A549 treated with ZK216348 at 1 μM for 4 hours (cell line): Measurements from ENCODE around the gene FBXO34. TPM values are rescaled to one million over a fixed set of nuclear protein-coding genes. Genes with fewer than 3 reads are reported as not detected.

Experiments
- total RNA-seq: library from RNA; stranded (reverse); fragments of 200-300 nt; extraction: Qiagen RNA extraction; gene quantifications from 5 replicates; pipeline ENCODE4 v1.2.3, GENCODE V29; 2022; ENCODE audit warnings: low read depth

FBXO34 gene, protein sequence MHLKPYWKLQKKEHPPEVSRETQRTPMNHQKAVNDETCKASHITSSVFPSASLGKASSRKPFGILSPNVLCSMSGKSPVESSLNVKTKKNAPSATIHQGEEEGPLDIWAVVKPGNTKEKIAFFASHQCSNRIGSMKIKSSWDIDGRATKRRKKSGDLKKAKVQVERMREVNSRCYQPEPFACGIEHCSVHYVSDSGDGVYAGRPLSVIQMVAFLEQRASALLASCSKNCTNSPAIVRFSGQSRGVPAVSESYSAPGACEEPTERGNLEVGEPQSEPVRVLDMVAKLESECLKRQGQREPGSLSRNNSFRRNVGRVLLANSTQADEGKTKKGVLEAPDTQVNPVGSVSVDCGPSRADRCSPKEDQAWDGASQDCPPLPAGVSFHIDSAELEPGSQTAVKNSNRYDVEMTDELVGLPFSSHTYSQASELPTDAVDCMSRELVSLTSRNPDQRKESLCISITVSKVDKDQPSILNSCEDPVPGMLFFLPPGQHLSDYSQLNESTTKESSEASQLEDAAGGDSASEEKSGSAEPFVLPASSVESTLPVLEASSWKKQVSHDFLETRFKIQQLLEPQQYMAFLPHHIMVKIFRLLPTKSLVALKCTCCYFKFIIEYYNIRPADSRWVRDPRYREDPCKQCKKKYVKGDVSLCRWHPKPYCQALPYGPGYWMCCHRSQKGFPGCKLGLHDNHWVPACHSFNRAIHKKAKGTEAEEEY
- 11.0 to 15.0 TPM (median 14.7 TPM) in 5 replicates for total RNA-seq

GRCh38 chr14:55270832-55271571 is at the start of gene FBXO34:
Gene FBXO34, plus strand, starts transcription at chr14:55271421. Its CDS starts 78,970 bp downstream, at chr14:55350391.

Other genes with a start within 250 kb of the FBXO34 start
- 9.3 to 17.0 TPM (median 12.5 TPM) in 5 replicates for gene WDHD1, start 244.3 kb upstream of the FBXO34 start, total RNA-seq
- gene SOCS4, start 244.2 kb upstream of the FBXO34 start, total RNA-seq = 5.5 to 9.9 TPM (median 8.3 TPM) in 5 replicates
- gene MAPK1IP1L, start 219.8 kb upstream of the FBXO34 start, total RNA-seq = 92.4 to 126 TPM (median 120 TPM) in 5 replicates
- 141 to 205 TPM (median 164 TPM) in 5 replicates for gene LGALS3, start 142.2 kb upstream of the FBXO34 start, total RNA-seq
- gene DLGAP5, start 79.8 kb upstream of the FBXO34 start, total RNA-seq = 25.5 to 43.4 TPM (median 33.1 TPM) in 5 replicates
- 3.6 to 5.8 TPM (median 5.1 TPM) in 5 replicates for gene ATG14, start 140.4 kb downstream of the FBXO34 start, total RNA-seq
- not detected in 5 replicates for gene TBPL2, start 169.2 kb downstream of the FBXO34 start, total RNA-seq